MM.1S (cell line): ENCODE data around the gene CFAP65.

Experiments used
- DNase-seq: peaks from one replicate; pipeline ENCODE4 v3.0.0-alpha.2; 2015
- H2AFZ ChIP-seq: fragments of 300-600 bp; sonication (generic); 2 replicates; pipeline ENCODE4 v1.6.0; 2016; ENCODE audit warnings: antibody characterized with exemption, low read length
- H3F3A ChIP-seq: fragments of 300-600 bp; sonication (generic); 2 replicates; pipeline ENCODE4 v1.6.1; 2016; ENCODE audit warnings: mild to moderate bottlenecking, antibody characterized with exemption, low read length, moderate library complexity, mixed read lengths; ENCODE audit not compliant: insufficient read depth
- H3K27ac ChIP-seq: fragments of 300-600 bp; sonication (generic); 2 replicates; pipeline ENCODE4 v1.5.1; 2016; ENCODE audit warnings: mild to moderate bottlenecking, low read length
- H3K27me3 ChIP-seq: fragments of 300-600 bp; sonication (generic); replicated peaks from 2 replicates; pipeline ENCODE4 v1.6.0; 2016; ENCODE audit warnings: low read length; ENCODE audit not compliant: insufficient read depth
- H3K36me3 ChIP-seq: fragments of 300-600 bp; sonication (generic); replicated peaks from 2 replicates; pipeline ENCODE4 v1.6.1; 2016; ENCODE audit warnings: mild to moderate bottlenecking, low read length, mixed read lengths; ENCODE audit not compliant: insufficient read depth
- H3K4me1 ChIP-seq: fragments of 300-600 bp; sonication (generic); 2 replicates; pipeline ENCODE4 v1.6.1; 2016; ENCODE audit warnings: low read length, mixed read lengths
- H3K4me2 ChIP-seq: fragments of 300-600 bp; sonication (generic); 2 replicates; pipeline ENCODE4 v1.6.0; 2016; ENCODE audit warnings: low read depth, low read length
- H3K4me3 ChIP-seq: fragments of 300-600 bp; sonication (generic); 2 replicates; pipeline ENCODE4 v1.5.1; 2016; ENCODE audit warnings: low read length, mixed read lengths
- H3K79me2 ChIP-seq: fragments of 300-600 bp; sonication (generic); 2 replicates; pipeline ENCODE4 v1.6.1; 2016; ENCODE audit warnings: mixed run types, low read length, mixed read lengths
- H3K9ac ChIP-seq: fragments of 300-600 bp; sonication (generic); 2 replicates; pipeline ENCODE4 v1.6.1; 2016; ENCODE audit warnings: low read length, mixed read lengths
- H3K9me2 ChIP-seq: fragments of 300-600 bp; sonication (generic); replicated peaks from 2 replicates; pipeline ENCODE4 v1.6.1; 2016; ENCODE audit warnings: mild to moderate bottlenecking, low read length, mixed read lengths; ENCODE audit not compliant: insufficient read depth
- H3K9me3 ChIP-seq: fragments of 300-600 bp; sonication (generic); replicated peaks from 2 replicates; pipeline ENCODE4 v1.6.1; 2016; ENCODE audit warnings: mild to moderate bottlenecking, low read length, mixed read lengths; ENCODE audit not compliant: insufficient read depth
- H4K20me1 ChIP-seq: fragments of 300-600 bp; sonication (generic); 2 replicates; pipeline ENCODE4 v1.6.1; 2016; ENCODE audit warnings: mild to moderate bottlenecking, low read length, moderate library complexity, mixed read lengths; ENCODE audit not compliant: insufficient read depth
- EZH2 ChIP-seq: fragments of 300-600 bp; sonication (generic); optimal IDR thresholded peaks from 2 replicates; pipeline ENCODE3; 2017; ENCODE audit warnings: low read depth, mild to moderate bottlenecking, antibody characterized with exemption, low read length, mixed read lengths
- EZH2phosphoT487 ChIP-seq: fragments of 300-600 bp; sonication (generic); IDR thresholded peaks from 2 replicates; pipeline ENCODE4 v1.6.1; 2018; ENCODE audit warnings: antibody characterized with exemption, low read length
- TF ChIP-seq, protein P1 (sequence below): fragments of 300-600 bp; sonication (generic); IDR thresholded peaks from 2 replicates; pipeline ENCODE4 v1.5.1; 2016; ENCODE audit warnings: antibody characterized with exemption, low read length, mixed read lengths

The CFAP65 gene

GRCh38 chr2:218991674-218992168, 49.6 kb downstream of the CFAP65 start:
- no peak for DNase-seq
- H3K27me3 ChIP-seq: peaks cover 95% of the 10 kb centered on the region
- no peaks in the 10 kb centered on the region for H3K79me2 ChIP-seq
- no peak for TF ChIP-seq EZH2
- H2AFZ ChIP-seq: no peak overlapping the region
- H3K9me2 ChIP-seq: no peaks in the 10 kb centered on the region
- 0 out of 2 replicates have a peak, but pooled peaks cover 6% of the 10 kb centered on the region for H3K4me1 ChIP-seq
- H3K4me2 ChIP-seq: no peak overlapping the region
- H3K9ac ChIP-seq: no peak overlapping the region
- no peaks in the 10 kb centered on the region for H3K36me3 ChIP-seq
- no peaks in the 10 kb centered on the region for H3F3A ChIP-seq
- no peaks in the 10 kb centered on the region for H4K20me1 ChIP-seq
- H3K27ac ChIP-seq: no peak overlapping the region
- H3K4me3 ChIP-seq: no peak overlapping the region
- H3K9me3 ChIP-seq: no peaks in the 10 kb centered on the region

- Histone ChIP-seq H3K27me3 (peaks cover 96% of the 10 kb centered on the region), H3K4me2 (no peak overlapping the region), H3K27ac (no peak overlapping the region), H3K9ac (no peak overlapping the region), H2AFZ (no peak overlapping the region), H3K79me2 (no peaks in the 10 kb centered on the region), H3K9me2 (no peaks in the 10 kb centered on the region), H3K36me3 (no peaks in the 10 kb centered on the region), H3K4me3 (no peak overlapping the region), H3K4me1 (0 out of 2 replicates have a peak, but pooled peaks cover 6% of the 10 kb centered on the region), H3F3A (no peaks in the 10 kb centered on the region), H3K9me3 (no peaks in the 10 kb centered on the region), H4K20me1 (no peaks in the 10 kb centered on the region)
- DNase-seq: no peak
- TF ChIP-seq, protein P1, sequence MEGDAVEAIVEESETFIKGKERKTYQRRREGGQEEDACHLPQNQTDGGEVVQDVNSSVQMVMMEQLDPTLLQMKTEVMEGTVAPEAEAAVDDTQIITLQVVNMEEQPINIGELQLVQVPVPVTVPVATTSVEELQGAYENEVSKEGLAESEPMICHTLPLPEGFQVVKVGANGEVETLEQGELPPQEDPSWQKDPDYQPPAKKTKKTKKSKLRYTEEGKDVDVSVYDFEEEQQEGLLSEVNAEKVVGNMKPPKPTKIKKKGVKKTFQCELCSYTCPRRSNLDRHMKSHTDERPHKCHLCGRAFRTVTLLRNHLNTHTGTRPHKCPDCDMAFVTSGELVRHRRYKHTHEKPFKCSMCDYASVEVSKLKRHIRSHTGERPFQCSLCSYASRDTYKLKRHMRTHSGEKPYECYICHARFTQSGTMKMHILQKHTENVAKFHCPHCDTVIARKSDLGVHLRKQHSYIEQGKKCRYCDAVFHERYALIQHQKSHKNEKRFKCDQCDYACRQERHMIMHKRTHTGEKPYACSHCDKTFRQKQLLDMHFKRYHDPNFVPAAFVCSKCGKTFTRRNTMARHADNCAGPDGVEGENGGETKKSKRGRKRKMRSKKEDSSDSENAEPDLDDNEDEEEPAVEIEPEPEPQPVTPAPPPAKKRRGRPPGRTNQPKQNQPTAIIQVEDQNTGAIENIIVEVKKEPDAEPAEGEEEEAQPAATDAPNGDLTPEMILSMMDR: no peak
- no peak for TF ChIP-seq EZH2
- TF ChIP-seq EZH2phosphoT487: no peak
Observed at GRCh38 chr2:218990612-218991011, 50.7 kb downstream of the CFAP65 start.

DNA sequence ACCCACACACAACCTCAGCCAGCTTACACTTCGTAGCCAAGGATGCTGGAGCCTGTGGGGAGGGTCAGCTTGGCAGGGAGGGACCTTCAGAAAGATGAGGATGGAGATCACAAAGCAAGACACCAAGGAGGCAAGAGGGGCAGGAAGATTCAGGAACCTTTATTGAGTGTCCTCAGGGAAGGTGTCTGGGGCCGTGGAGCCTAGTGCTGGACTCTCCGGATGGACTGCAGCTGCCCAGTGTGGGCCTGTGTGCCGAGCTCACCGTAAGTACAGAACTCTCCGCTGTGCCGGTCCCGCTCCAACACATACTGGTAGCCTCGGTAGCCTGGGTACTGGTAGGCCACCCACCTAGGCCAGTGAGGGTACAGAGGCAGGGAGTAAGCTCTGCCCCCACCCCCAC, 51.3 kb downstream of the CFAP65 start:
- Histone ChIP-seq H3K4me3 (no peak overlapping the region), H3K27ac (no peak overlapping the region), H3K9me3 (no peaks in the 10 kb centered on the region), H3F3A (no peaks in the 10 kb centered on the region), H3K9ac (no peak overlapping the region), H3K79me2 (no peaks in the 10 kb centered on the region), H3K36me3 (no peaks in the 10 kb centered on the region), H3K4me2 (no peak overlapping the region), H2AFZ (no peak overlapping the region), H3K4me1 (0 out of 2 replicates have a peak, but pooled peaks cover 6% of the 10 kb centered on the region), H4K20me1 (no peaks in the 10 kb centered on the region), H3K9me2 (no peaks in the 10 kb centered on the region), H3K27me3 (peaks cover 96% of the 10 kb centered on the region)
- DNase-seq: no peak
- TF ChIP-seq EZH2: no peak
- TF ChIP-seq EZH2phosphoT487: no peak
- TF ChIP-seq, protein P1: no peak

DNA sequence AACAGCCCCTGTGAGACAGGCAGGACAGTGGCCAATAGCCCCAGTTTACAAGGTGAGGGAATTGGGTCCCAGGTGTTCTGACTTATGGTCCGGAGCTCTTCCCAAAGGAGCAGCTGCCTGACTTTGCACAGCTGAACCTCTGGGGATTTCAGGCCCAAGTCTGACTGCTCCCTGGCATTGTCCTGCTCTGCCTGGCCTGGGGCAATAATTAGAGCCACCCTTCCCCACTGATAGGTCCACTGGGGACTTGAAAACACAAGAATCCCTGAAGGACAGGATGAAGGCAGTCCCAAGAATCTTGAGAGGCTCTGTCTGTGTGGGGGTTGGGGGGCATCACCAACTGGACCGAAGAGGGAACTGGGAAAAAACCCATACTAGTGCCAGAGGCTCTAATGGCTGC, 52.7 kb downstream of the CFAP65 start:
- Histone ChIP-seq H3K36me3 (no peaks in the 10 kb centered on the region), H4K20me1 (no peaks in the 10 kb centered on the region), H2AFZ (no peak overlapping the region), H3K9me2 (no peaks in the 10 kb centered on the region), H3K4me1 (0 out of 2 replicates have a peak, but pooled peaks cover 1% of the 10 kb centered on the region), H3K9me3 (no peaks in the 10 kb centered on the region), H3F3A (no peaks in the 10 kb centered on the region), H3K9ac (no peak overlapping the region), H3K4me2 (no peak overlapping the region), H3K27me3 (peaks cover 98% of the 10 kb centered on the region), H3K79me2 (no peaks in the 10 kb centered on the region), H3K4me3 (no peak overlapping the region), H3K27ac (no peak overlapping the region)
- DNase-seq: no peak
- no peak for TF ChIP-seq EZH2phosphoT487
- TF ChIP-seq, protein P1: no peak
- no peak for TF ChIP-seq EZH2
